ENCODE results near the gene MARCHF10. TPM values are rescaled to one million over a fixed set of nuclear protein-coding genes. Genes with fewer than 3 reads are reported as not detected.

The MARCHF10 gene
- total RNA-seq, 1 experiment from 2014 or later, result not detected

Other genes with a start within 250 kb of the MARCHF10 start
- 10.7 TPM for gene MRC2, start 180.6 kb downstream of the MARCHF10 start, total RNA-seq (2021; ENCODE audit: unreplicated experiment)
- 53.2 TPM for gene TANC2, start 157.9 kb upstream of the MARCHF10 start, total RNA-seq (2021; ENCODE audit: unreplicated experiment)